HG03457 (cell line): ENCODE measurements around the gene BCL3.

ENCODE experiments used
- ATAC-seq: cut with Tn5 transposase; IDR thresholded peaks from one replicate; pipeline ENCODE4 v1.9.1; 2021; ENCODE audit warnings: moderate number of reproducible peaks; ENCODE audit not compliant: unreplicated experiment

The BCL3 gene

GRCh38 chr19:44741258-44741731, 7.2 kb upstream of the BCL3 start:
- ATAC-seq: no peak

DNA sequence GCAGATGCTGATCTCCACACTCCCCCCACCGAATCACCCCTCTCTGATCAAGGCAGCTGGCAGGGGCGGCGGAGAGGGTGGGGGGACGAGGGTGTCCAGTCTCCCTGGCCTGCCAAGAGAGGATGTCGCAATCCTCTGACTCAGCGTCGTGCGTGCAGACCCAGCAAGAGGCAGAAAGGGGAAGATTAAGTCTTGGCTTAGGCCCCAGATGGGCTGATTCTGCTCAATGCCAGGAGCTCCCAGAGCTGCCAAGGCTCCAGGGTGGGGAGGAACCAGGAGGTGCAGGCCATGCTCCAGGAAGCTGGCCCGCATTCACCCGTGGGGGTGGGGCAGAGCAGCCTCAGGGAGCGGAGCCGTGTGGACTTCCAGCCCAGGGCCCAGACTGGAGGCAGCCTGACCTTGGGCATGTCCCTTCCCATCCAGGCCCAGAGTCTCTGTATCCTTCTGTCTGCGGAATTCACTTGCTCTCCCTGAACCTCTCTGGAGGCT, 6.6 kb upstream of the BCL3 start:
- no peak for ATAC-seq

DNA sequence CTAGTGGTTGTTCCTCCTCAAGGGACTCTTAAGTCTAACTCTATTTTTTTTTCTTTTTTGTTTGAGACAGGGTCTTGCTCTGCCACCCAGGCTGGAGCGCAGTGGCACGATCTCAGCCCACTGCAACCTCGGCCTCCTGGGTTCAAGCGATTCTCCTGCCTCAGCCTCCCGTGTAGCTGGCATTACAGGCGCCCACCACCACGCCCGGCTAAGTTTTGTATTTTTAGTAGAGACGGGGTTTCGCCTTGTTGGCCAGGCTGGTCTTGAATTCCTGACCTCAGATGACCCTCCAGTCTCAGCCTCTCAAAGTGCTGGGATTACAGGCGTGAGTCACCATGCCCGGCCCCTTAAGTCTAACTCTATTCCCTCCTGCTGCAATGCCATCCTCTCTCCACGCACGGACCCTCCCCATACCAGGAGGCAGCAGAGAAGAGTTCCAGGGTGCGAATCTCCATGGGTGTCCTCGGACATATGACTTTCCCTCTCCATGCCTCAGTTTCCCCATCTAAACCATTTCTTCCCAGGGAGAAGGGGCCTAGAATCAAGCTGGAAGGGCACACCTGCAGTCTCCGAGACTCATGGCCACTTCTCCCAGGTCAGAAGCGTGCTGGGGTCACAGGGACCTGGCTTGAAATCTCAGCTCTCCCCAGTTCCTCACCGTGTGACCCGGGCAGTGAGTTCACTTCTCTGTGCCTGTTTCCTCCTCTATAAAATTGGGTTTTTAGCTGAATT, 6.0 kb upstream of the BCL3 start:
- ATAC-seq: no peak

GRCh38 chr19:44744871-44745332, 3.6 kb upstream of the BCL3 start:
- ATAC-seq: no peak

DNA sequence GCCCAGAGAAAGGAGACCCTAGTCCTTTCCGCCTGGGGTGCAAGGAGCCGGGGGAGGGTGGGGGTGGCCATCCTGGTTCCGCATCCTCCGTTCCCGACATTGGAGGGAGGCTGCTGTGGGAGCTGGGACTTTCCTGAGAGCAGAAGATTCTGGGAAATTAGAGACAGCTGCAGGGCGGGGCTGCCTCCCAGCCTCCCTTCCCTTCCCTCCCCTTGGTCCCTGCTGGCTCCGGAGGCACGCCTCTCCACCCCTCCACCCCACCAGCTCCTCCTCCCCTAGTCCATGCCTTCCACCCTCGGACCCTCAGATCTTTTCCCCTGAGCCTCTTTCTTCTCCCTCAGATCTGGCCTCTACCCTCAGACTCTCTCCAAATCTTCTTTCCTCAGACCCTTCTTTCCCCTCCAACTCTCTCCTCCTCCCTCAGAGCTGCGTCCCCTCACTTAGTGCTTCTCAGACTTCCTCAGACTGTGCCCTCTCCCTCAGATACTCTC, 3.1 kb upstream of the BCL3 start:
- no peak for ATAC-seq

DNA sequence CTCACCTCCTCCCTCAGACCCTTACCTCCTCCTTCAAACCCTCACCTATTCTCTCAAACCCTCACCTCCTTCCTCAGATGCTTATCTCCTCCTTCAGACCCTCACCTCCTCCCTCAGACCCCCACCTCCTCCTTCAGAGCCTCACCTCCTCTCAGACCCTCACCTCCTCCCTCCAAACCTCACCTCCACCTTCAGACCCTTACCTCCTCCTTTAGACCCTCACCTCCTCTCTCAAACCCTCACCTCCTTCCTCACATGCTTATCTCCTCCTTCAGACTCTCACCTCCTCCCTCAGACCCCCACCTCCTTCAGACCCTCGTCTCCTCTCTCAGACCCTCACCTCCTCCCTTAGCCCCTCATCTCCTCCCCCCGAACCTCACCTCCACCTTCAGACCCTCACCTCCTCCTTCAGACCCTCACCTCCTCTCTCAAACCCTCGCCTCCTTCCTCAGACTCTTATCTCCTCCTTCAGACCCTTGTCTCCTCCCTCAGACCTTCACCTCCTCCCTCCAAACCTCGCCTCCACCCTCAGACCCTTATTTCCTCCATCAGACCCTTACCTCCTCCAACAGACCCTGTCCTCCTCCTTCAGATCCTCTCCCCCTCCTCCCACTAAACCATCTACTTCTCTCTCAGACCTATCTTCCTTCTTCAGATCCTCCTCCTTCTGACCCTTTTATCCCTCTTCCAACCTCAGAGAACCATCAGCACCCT, 2.5 kb upstream of the BCL3 start:
- ATAC-seq: no peak

GRCh38 chr19:44746616-44746945, 1.9 kb upstream of the BCL3 start:
- no peak for ATAC-seq

GRCh38 chr19:44746946-44747738, 1.4 kb upstream of the BCL3 start:
- ATAC-seq: no peak

DNA sequence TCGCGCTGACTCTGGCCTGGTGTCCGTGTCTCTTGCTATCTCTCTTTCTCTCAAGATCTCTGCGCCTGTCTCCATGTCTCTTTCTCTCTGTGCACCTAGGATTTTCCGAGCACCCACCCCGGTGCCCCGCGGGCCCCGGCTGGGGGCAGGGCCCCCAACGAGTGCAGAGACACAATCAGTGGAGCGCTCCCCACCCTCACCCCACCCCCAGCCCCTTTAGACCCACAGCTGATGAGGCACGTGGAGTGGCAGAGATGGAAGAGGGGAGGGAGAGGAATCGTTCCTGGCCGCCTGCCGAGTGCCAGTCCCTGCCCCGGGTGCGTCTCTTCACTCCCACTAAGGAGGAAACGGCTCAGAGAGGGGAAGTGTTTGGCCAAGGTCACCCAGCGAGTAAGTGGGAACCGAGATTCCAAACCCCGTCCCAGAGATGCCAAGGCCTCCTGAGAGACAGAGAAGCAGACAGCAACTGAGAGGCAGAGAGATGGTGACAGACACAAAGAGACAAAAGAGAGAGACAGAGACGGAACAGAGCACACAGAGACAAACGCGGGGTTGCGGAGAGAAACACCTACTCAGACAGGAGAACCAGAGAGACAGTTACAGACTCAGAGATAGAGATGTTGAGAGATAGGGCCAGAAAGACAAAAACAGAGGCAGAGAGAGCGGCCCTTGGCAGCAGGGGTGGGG, 626 bp upstream of the BCL3 start:
- ATAC-seq: no peak

GRCh38 chr19:44749292-44749691, 784 bp downstream of the BCL3 start:
- ATAC-seq: no peak

DNA sequence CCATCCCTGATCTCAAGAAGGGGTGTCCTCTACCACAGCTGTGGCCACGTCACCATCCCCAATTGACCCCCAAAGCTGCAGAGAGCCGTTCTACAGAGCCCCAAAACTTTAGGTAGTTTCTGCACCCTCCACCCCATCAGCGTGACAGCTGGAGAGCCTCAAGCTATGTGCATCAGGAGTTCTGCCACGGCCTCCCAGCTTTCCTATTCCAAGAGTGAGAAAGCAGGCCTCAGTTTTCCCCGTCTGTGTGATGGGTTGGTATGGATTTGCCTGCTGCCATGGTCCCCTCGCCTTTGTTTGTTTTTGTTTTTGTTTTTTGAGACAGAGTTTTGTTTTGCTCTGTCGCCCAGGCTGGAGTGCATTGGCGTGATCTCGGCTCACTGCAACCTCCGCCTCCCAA, 1.5 kb downstream of the BCL3 start:
- no peak for ATAC-seq

DNA sequence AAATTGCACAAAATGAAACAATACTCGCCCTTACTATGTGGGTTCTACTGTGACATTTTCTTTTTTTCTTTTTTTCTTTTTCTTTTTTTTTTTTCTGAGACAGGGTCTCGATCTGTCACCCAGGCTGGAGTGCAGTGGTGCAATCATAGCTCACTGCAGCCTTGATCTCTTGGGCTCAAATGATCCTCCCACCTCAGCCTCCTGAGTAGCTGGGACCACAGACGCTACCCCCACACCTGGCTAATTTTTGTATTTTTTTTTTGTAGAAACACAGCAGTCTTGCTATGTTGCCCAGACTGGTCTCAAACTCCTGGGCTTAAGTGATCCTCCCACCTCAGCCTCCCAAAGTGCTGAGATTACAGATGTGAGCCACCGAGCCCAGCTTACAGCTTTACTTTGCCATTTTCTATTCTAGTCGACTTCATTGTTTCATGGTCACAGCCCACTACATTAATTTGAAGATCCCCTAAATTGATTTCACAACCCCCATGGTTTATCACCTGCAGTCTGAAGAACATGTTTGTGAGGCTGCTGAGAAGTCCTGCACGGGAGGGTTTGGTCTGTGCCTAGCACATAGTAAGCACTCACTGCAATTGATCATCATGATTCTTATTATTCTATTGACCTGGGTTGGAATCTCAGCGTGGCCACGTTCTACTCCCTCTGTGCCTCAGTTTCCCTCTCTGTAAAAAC, 3.8 kb downstream of the BCL3 start:
- ATAC-seq: no peak

DNA sequence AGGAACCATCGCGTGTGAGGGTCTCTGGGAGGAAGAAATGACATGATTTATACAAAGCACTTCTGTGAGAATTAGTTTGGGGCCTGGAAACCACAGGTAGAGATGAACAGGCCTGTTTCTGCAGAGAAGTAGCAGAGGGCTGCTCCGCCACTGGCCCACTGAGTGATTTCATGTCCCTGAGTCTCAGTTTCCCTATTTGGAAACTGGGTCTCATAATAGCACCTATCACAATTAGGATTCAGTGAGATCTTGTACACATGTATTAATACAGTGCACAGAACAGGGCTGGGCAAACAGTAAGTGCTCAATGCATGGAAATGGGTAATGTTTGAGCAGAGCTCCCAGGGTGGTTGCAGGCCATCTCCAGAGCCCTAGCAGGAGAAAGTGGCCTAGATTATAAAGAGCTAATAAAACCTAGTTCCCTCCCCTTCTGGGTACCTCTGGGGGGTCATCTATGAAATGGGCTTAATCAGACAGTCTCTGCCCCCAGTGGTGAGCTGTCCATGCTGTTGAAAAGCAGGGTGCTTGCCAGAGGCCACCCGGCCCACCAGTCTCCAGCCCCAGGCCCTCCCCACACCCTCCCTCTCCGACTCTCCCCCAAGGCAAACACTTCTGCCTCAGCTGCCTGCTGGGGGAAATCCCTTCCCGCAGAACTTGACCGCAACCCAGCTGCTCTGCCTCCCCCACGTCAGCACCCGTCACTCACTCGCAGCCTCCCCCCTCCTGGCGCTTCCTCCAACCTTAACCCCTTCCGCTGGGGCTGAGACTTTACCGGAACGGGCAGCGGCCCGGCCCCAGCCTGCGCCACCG, 4.5 kb downstream of the BCL3 start:
- peak; percentile 49 for ATAC-seq

DNA sequence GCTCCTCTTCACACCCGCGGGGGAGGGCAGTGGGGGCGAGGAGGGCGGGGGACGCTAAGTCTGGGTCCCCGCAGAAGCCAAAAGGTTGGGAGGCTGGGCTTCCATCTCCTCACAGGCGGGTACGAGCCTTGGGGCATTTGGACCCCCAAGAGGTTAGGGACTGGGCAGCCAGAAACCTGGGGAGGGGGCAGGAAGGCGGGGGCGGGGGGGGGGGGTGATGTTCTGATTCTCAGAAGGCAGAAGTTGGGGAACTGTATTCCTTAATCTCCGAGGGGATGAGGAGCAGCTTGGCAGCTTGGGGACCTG, 5.1 kb downstream of the BCL3 start:
- ATAC-seq: no peak

DNA sequence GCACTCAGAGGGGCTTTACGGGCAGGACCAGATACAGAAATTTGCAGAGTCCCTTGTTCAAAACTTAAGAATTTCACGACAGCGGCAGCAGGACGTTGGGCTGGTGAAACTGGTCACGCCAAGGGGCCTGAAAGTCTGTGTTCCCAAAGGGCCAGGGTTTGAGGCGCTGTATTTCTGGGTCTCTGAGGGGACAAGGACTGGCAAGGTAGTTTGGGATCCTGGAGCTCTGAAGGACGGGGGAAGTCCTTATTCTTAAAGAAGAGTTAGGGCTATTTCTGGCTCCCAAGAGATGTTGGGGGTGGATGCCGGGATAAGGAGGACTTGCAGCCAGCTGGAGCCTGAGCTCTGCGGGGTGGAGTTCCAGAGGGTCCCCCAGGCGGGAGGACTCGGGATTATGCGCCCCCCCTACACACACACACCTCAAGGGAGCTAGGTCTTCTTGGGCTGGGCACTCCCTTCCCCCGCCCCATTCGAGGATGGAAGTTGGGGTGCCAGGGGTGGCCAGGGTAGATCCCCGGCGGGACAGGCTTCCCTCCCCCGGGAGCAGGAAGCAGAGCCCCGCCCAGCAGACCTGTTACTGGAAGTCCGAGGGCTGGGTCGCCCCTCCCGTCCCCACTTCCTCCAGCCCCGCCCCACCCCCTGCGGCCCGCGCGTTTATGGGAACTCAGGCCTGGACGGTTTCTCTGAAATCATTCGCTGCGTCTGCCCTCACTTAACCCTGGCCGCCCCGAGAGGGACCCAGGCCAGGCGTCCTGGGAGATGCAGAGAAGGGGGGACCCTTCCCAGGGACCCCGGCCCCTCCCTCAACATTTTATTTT, 5.6 kb downstream of the BCL3 start:
- ATAC-seq: peak; percentile 28

- no peak for ATAC-seq
These were observed 6.2 kb downstream of the BCL3 start for GRCh38 chr19:44754750-44755080.

DNA sequence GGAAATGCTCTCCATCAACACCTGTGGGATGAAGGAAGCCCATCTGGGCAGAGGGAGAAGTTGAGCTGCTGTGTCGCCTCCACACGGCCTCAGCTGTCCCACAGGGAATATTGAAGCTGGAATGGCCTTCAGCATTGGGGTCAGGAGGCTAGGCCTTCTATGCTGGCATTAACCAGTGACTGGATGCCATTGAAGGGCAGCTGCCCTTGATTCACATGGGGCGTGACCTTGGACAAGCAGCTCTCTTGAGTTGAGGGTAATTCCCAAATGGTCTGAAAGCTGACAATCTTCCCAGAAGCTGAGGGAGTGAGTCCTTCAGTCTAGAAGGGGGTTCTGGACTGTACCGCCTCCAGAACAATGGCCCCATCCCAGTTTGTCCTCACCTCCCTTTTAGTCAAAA, 6.7 kb downstream of the BCL3 start:
- no peak for ATAC-seq

DNA sequence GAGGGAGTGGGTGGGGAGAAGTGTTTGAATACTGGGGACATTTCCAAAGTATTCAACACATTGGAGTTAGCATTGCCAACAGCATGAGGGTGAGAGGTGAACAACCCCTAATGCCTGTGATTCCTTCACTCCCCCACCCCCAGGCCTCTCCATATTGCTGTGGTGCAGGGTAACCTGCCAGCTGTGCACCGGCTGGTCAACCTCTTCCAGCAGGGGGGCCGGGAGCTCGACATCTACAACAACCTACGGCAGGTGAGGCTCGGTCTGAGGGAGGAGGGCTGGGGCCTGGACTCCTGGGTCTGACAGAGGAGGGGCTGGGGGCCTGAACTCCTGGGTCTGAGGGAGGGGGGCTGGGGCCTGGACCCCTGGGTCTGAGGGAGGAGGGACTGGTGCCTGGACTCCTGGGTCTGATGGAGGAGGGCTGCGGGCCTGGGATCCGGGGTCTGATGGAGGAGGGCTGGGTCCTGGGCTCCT, 7.6 kb downstream of the BCL3 start:
- ATAC-seq: no peak
